GM21528 (cell line): ENCODE data around the gene GPR78.

ENCODE experiments used
- ATAC-seq: cut with Tn5 transposase; IDR thresholded peaks from one replicate; pipeline ENCODE4 v1.9.1; 2021; ENCODE audit warnings: mild to moderate bottlenecking, moderate library complexity; ENCODE audit not compliant: unreplicated experiment, low FRiP score

Gene GPR78

GRCh38 chr4:8583655-8584025, 3.4 kb downstream of the GPR78 start:
- ATAC-seq: no peak

DNA sequence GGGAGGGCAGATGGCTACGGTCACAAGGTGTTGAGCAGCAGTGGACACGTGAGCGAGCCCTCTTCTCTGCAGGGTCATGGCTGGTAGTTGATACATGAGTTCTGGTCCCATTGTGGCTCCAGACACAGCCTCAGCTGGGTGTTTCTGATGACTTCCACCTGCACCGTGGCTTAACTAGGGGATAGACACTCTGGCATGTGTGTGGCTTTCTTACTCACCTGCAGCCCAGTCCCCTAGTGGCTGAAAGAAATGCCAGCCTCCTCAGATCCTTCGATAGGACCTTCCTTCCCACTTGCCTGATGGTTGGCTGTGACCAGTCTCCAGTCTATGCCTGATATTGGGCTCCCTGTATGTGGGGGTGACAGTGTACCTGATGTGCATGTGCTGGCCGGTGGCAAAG, 5.0 kb downstream of the GPR78 start:
- ATAC-seq: no peak

DNA sequence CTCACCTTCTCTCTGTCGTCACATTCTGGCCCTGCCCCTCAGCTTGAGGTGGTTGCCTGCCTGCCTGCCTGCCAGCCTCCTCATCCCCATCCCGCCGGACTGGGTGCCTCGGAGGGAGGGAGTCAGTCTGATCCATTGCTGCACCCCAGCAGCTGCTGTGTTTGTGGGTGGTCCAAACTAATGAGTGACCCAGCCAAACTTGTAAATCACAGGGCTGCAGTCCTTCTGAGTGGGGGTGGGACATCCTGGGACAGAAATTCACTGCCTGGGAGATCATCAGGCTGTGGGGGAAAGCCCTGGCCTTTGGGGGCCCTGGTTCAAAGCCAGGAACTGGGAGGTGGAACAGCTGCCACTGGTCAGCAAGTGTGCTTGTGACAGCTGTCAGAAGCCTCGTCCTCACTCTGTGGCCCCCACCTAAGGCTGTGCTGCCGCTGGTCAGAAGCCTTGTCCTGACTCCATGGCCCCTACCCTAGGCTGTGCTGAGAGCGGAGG, 5.6 kb downstream of the GPR78 start:
- ATAC-seq: no peak

GRCh38 chr4:8586246-8586645, 6.1 kb downstream of the GPR78 start:
- no peak for ATAC-seq

DNA sequence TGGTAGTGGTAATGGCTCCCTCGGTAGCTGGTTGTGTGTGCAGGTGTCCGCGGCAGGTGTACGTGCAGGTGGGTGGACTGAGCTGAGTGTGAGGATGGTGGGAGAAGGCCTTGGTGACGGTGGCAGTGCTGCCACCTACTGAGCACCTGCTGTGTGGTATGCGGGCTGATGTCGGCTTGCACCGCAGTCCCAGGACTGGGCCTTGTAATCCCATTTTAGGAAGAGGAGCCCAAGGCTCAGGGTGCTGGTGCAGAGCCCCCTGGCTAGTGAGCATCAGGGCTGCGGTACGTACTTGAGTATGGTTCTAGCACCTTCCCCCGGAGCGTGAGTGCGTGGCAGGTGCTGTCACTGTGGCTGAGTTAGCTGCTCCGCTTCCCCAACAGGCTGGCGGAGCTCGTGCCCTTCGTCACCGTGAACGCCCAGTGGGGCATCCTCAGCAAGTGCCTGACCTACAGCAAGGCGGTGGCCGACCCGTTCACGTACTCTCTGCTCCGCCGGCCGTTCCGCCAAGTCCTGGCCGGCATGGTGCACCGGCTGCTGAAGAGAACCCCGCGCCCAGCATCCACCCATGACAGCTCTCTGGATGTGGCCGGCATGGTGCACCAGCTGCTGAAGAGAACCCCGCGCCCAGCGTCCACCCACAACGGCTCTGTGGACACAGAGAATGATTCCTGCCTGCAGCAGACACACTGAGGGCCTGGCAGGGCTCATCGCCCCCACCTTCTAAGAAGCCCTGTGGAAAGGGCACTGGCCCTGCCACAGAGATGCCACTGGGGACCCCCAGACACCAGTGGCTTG, 6.7 kb downstream of the GPR78 start:
- ATAC-seq: no peak

DNA sequence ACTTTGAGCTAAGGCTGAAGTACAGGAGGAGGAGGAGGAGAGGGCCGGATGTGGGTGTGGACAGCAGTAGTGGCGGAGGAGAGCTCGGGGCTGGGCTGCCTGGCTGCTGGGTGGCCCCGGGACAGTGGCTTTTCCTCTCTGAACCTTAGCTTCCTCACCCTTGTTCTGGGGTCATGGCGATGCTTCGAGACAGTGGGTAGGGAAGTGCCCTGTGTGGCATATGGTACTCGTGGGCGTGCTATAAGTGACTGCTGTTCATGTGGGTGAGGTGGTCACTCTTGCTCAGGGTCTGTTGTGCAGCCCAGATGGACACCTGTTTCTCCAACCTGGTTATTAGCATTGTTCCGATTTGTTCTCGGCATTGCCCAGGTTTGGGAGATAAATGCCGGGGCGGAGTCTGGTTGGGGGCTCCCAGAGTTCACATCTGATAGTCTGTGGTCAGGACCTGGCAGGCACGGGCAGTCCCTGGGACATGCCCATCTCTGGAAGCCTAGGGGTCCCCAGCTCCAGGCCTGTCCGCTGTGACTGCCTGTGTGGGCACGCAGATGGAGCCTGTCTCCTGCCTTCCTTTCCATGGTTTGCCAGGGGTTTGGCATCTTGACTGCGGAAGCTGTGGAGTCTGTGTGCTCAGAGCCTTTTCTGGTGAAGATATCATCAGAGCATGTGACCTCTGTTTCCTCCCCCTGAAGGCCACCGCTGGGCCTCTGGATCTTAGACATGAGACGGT, 7.4 kb downstream of the GPR78 start:
- no peak for ATAC-seq

DNA sequence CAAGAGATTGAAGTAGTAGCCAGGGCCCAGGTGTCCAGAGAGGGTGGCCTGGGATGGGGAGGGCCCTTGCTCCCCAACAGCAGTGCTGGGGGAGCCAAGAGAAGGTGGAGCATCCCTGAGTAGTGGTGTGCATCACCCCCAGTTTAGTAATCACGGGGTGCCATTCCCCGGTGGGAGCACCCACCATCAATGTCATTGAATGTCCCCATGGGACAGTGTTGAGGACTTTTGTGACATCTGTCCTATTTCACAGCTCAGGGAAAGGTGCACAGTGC, 7.9 kb downstream of the GPR78 start:
- ATAC-seq: no peak

- no peak for ATAC-seq
Measured at GRCh38 chr4:8589336-8589735, 9.1 kb downstream of the GPR78 start.

DNA sequence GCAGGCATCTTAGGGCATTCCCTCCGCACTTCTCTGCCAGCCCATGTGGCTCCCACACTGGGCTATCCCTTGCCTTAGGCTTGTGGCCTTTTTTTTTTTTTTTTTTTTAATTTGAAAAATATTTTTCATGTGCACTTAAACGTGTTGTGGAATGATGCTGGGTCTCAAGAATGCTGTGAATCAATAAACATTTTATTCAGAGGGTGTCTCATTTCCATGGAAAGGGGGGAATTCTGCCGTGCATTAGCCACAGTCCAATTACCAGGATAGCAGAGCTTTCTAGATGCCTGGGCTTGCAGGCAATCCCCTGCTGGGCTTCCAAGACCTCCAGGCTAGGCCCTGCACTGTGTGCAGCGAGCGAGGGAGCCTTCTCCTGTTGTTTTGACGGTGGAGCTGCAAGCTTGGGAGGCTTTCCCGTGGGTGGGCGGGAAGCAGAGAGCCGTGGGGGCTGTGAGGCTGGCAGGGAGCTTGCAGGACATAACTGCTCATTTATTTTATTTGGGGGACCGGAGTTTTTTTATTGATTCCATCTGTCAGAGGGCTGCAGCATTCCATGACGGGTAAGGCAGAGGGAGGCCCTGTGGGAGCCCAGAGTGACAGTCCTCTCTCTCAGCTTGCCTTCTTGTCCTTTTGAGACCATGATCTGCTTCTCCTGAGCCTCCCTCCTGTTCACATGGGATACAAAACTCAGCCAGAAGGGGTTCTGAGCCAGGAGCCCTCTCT, 9.8 kb downstream of the GPR78 start:
- ATAC-seq: no peak

DNA sequence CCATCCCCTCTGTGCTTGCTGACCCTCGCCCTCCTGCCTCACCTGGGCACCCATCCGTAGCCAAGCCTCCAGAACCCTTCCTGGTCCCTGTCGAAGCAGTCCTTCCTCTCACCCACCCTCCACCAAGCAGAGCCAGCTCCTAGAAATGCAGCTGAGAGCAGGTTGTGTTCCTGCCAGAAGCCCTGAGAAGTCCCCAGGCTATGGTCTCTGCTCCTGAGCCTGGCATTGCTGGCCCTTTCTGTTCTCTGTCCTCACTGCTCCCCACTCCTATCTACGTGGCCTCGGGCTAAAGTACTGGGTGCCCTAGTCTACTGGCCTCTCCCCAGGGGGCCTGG, 10.3 kb downstream of the GPR78 start:
- no peak for ATAC-seq

GRCh38 chr4:8591114-8591513, 10.9 kb downstream of the GPR78 start:
- ATAC-seq: no peak

- ATAC-seq: no peak
Measured at GRCh38 chr4:8591626-8592365, 11.6 kb downstream of the GPR78 start.

DNA sequence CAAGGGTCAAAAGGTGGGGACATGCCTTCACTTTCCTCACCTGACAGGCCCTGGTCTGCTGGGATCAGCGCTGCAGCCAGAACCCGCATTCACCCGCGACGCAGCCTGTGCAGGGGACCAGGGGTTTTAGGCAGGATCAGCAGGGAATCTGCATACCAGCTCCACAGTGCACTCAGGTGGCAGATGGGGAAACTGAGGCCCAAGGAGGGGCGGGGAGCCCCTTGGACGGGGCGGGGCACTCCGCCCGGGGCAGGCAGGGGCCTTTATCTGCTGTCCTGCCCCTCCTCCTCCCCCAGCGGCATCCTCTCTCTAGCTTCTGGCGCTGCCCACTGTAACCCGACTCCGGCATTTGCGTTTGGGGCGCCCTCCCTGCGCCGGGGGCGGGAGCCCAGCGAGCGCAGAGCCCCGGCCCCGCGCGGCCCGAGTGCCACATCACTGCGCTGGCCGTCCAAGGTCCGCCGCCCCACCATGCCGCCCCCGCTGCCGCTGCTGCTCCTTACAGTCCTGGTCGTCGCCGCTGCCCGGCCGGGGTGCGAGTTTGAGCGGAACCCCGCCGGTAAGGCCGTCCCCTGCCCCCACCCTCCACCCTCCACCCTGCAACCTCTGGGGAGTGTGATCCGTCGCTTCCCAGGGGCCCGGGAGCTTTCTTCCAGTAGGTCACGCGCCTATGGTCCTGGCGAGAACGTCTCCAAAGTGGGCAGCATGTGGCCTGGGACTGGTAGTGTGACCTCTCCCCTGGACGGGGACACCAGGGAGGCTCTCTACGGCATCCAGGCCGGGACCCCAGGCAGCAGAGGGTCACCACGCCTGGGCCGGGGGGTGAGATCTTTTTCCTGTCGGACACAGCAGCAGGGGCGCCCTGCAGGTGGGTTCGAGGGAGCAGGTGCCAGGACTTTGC, 12.4 kb downstream of the GPR78 start, which contains the start of gene CPZ:
Gene CPZ, plus strand, starts transcription at position 400 of the 898 bp plus-strand sequence. Its CDS starts 69 bp downstream, at position 469.
- ATAC-seq: no peak

- ATAC-seq: no peak
Measured at GRCh38 chr4:8593264-8594096, 13.3 kb downstream of the GPR78 start.

DNA sequence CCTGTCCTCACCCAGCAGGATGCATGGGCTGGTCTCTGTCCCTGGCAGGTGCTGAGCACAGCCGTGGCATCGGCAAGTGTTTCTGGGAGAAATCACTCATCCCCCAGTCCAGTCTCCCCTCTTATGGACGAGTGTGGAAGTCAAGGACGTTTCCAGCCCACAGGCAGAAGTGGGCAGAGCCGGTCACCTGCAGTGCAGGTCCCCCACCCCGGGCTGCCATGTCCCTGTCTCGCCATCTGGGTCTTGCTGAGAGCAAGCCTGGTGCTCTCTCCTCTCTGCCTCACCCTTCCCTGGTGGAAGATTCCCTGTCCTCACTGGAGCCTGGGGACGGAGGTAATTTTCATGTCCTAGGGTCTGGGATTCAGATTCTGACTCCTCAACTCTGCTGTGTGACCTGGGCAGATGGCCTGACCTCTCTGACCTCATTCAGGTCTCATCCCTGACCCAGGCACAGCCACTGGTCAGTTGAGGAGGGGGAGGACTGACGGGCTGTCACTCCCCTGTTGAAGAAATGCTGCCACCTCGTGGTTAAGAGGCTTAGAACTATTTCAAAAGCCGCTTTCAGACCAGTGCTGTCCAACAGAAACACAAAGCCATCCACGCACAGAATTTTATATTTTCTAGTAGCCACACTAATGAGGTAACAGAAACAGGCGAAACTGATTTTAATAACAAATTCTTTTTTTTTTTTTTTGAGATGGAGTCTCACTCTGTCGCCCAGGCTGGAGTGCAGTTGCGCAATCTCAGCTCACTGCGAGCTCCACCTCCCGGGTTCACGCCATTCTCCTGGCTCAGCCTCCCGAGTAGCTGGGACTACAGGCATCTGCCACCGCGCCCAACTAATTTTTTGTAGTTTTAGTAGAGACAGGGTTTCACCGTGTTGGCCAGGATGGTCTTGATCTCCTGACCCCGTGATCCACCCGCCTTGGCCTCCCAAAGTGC, 14.2 kb downstream of the GPR78 start:
- ATAC-seq: no peak

- no peak for ATAC-seq
Measured at GRCh38 chr4:8595237-8596087, 15.3 kb downstream of the GPR78 start.

- ATAC-seq: no peak
Measured at GRCh38 chr4:8596891-8597290, 16.7 kb downstream of the GPR78 start.
